ENCODE measurements around the gene FAM43A. TPM values are rescaled to one million over a fixed set of nuclear protein-coding genes. Genes with fewer than 3 reads are reported as not detected.

FAM43A gene
- total RNA-seq: 1.5 TPM

- ATAC-seq (peak; percentile 80), DNase-seq (ENCODE audit: low spot score) (peak; percentile 87)
These were observed at the start of gene FAM43A for GRCh38 chr3:194685718-194686413. Gene FAM43A, plus strand, starts transcription at chr3:194685883. Its CDS starts 944 bp downstream, at chr3:194686827.

- ATAC-seq: no peak
- DNase-seq (ENCODE audit: low spot score): no peak
These were observed 48.6 kb upstream of the FAM43A start for GRCh38 chr3:194637066-194637465.

- no peak for DNase-seq (ENCODE audit: low spot score)
- ATAC-seq: no peak
These were observed 47.9 kb upstream of the FAM43A start for GRCh38 chr3:194637541-194638400.

- DNase-seq (ENCODE audit: low spot score) (no peak), ATAC-seq (no peak)
These were observed 46.6 kb upstream of the FAM43A start for GRCh38 chr3:194638991-194639605.

GRCh38 chr3:194640829-194641228 is 44.9 kb upstream of the FAM43A start:
- DNase-seq (ENCODE audit: low spot score): no peak
- ATAC-seq: peak; percentile 26

- ATAC-seq (no peak), DNase-seq (ENCODE audit: low spot score) (no peak)
These were observed 42.9 kb upstream of the FAM43A start for GRCh38 chr3:194642769-194643168.

GRCh38 chr3:194647747-194648146 is 37.9 kb upstream of the FAM43A start:
- ATAC-seq: no peak

GRCh38 chr3:194654443-194654842 is 31.2 kb upstream of the FAM43A start:
- ATAC-seq (no peak), DNase-seq (ENCODE audit: low spot score) (no peak)

More at GRCh38 chr3:194647747-194648146, 37.9 kb upstream of the FAM43A start:
- no peak for DNase-seq (ENCODE audit: low spot score)

- no peak for ATAC-seq
- no peak for DNase-seq (ENCODE audit: low spot score)
These were observed 28.2 kb upstream of the FAM43A start for GRCh38 chr3:194657439-194657838.

GRCh38 chr3:194658477-194659242 is 27.0 kb upstream of the FAM43A start:
- ATAC-seq: no peak
- DNase-seq (ENCODE audit: low spot score): no peak

- DNase-seq (ENCODE audit: low spot score): no peak
- ATAC-seq: no peak
These were observed 25.9 kb upstream of the FAM43A start for GRCh38 chr3:194659778-194660177.

- DNase-seq (ENCODE audit: low spot score) (no peak), ATAC-seq (peak; percentile 62)
These were observed 24.3 kb upstream of the FAM43A start for GRCh38 chr3:194661374-194661773.

- no peak for ATAC-seq
- DNase-seq (ENCODE audit: low spot score): no peak
These were observed 23.7 kb upstream of the FAM43A start for GRCh38 chr3:194661946-194662345.

GRCh38 chr3:194664857-194665256 is 20.8 kb upstream of the FAM43A start:
- DNase-seq (ENCODE audit: low spot score): no peak
- peak; percentile 62 for ATAC-seq

GRCh38 chr3:194667363-194667762 is 18.3 kb upstream of the FAM43A start:
- no peak for ATAC-seq

GRCh38 chr3:194671511-194671899 is 14.2 kb upstream of the FAM43A start:
- no peak for DNase-seq (ENCODE audit: low spot score)
- peak; percentile 46 for ATAC-seq

More at GRCh38 chr3:194667363-194667762, 18.3 kb upstream of the FAM43A start:
- DNase-seq (ENCODE audit: low spot score): no peak

GRCh38 chr3:194671900-194672808 is 13.5 kb upstream of the FAM43A start, which contains the start of gene LSG1:
Gene LSG1, minus strand, starts transcription at chr3:194672191. Its CDS starts 29 bp downstream, at chr3:194672162.
- ATAC-seq (peak; percentile 94), DNase-seq (ENCODE audit: low spot score) (peak; percentile 90)

- DNase-seq (ENCODE audit: low spot score) (no peak), ATAC-seq (no peak)
These were observed 12.8 kb upstream of the FAM43A start for GRCh38 chr3:194672876-194673275.

GRCh38 chr3:194673761-194674160 is 11.9 kb upstream of the FAM43A start:
- DNase-seq (ENCODE audit: low spot score) (peak; percentile 55), ATAC-seq (peak; percentile 28)

Measured in left lobe of liver (tissue), 2 donors.